IMR-90 (cell line): Measurements from ENCODE around the gene LDHB. TPM values are rescaled to one million over a fixed set of nuclear protein-coding genes. Genes with fewer than 3 reads are reported as not detected.

Source experiments
- ATAC-seq: fragments of 200-7000 bp; cut with Tn5 transposase; 2 replicates; pipeline ENCODE4 v1.9.1; 2020; ENCODE audit warnings: low read depth, mild to moderate bottlenecking, moderate library complexity
- BruUV-seq: library from RNA; stranded (reverse); fragments of 400-500 nt; replicated peaks from 2 replicates; lab custom pipeline; 2021; lab: Mats Ljungman, UMichigan
- CTCF ChIA-PET: fragments of 300-600 bp; formaldehyde crosslinking; extraction: SDS; loops from one replicate; lab custom pipeline; 2021; ENCODE audit warnings: antibody characterized with exemption; lab: Yijun Ruan, JAX
- POLR2A ChIA-PET: fragments of 300-600 bp; sonication (Branson Sonifier 250); formaldehyde crosslinking; loops from one replicate; lab custom pipeline; 2022; ENCODE audit warnings: antibody characterized with exemption; ENCODE audit not compliant: unreplicated experiment; lab: Charles Lee
- DNase-seq: peaks from one replicate; pipeline ENCODE4 v3.0.0; 2013
- H2AFZ ChIP-seq: replicated peaks from 2 replicates; pipeline ENCODE3; 2013; ENCODE audit warnings: low read length, mild to moderate bottlenecking; ENCODE audit not compliant: poor library complexity
- H2AK5ac ChIP-seq: 2 replicates; pipeline ENCODE4 v1.6.1; 2013; ENCODE audit warnings: low read depth, low read length, inconsistent platforms
- H2AK9ac ChIP-seq: replicated peaks from 2 replicates; pipeline ENCODE3; 2013; ENCODE audit warnings: mild to moderate bottlenecking, low read depth, low read length, moderate library complexity; ENCODE audit not compliant: poor library complexity
- H2BK120ac ChIP-seq: 2 replicates; pipeline ENCODE4 v1.6.1; 2013; ENCODE audit warnings: low read depth, low read length, inconsistent platforms
- H2BK15ac ChIP-seq: 3 replicates; pipeline ENCODE4 v1.6.1; 2013; ENCODE audit warnings: low read depth, low read length, inconsistent platforms
- H2BK20ac ChIP-seq: 2 replicates; pipeline ENCODE4 v1.6.1; 2013; ENCODE audit warnings: low read depth, mild to moderate bottlenecking, inconsistent platforms, low read length, moderate library complexity
- H2BK5ac ChIP-seq: 2 replicates; pipeline ENCODE4 v1.6.1; 2013; ENCODE audit warnings: mild to moderate bottlenecking, low read depth, low read length, inconsistent platforms; ENCODE audit not compliant: poor library complexity, severe bottlenecking
- H3K14ac ChIP-seq: replicated peaks from 2 replicates; pipeline ENCODE4 v1.6.1; 2013; ENCODE audit warnings: low read depth, low read length, inconsistent platforms
- H3K18ac ChIP-seq: 2 replicates; pipeline ENCODE4 v1.6.1; 2013; ENCODE audit warnings: low read depth, low read length, control low read depth
- H3K23ac ChIP-seq: 2 replicates; pipeline ENCODE4 v1.6.1; 2013; ENCODE audit warnings: low read depth, low read length, inconsistent platforms
- H3K27ac ChIP-seq: 2 replicates; pipeline ENCODE4 v1.5.1; 2013; ENCODE audit warnings: mild to moderate bottlenecking, control low read depth, low read length; ENCODE audit not compliant: insufficient read depth
- H3K27me3 ChIP-seq: 2 replicates; pipeline ENCODE4 v1.6.1; 2013; ENCODE audit warnings: low read length; ENCODE audit not compliant: control insufficient read depth, insufficient read depth
- H3K36me3 ChIP-seq: 2 replicates; pipeline ENCODE4 v1.6.1; 2013; ENCODE audit warnings: low read length, mixed read lengths; ENCODE audit not compliant: control insufficient read depth, insufficient read depth
- H3K4ac ChIP-seq: 2 replicates; pipeline ENCODE4 v1.6.1; 2013; ENCODE audit warnings: low read depth, low read length, inconsistent platforms
- H3K4me1 ChIP-seq: 2 replicates; pipeline ENCODE4 v1.6.1; 2013; ENCODE audit warnings: low read length, mixed read lengths; ENCODE audit not compliant: control insufficient read depth, insufficient read depth
- H3K4me2 ChIP-seq: 2 replicates; pipeline ENCODE4 v1.6.1; 2013; ENCODE audit warnings: low read depth, mild to moderate bottlenecking, control low read depth, low read length, moderate library complexity
- H3K4me3 ChIP-seq: 2 replicates; pipeline ENCODE4 v1.5.1; 2013; ENCODE audit warnings: low read depth, mild to moderate bottlenecking, control low read depth, low read length, moderate library complexity; ENCODE audit not compliant: insufficient read depth
- H3K56ac ChIP-seq: 2 replicates; pipeline ENCODE4 v1.6.1; 2013; ENCODE audit warnings: low read length, inconsistent platforms; ENCODE audit not compliant: insufficient read depth; ENCODE audit errors: extremely low read depth
- H3K79me1 ChIP-seq, 2 experiments: 2 replicates each; pipeline ENCODE4 v1.6.1; 2013; ENCODE audit warnings: low read length in 2 of 2, inconsistent platforms in 1 of 2, low read depth in 1 of 2
- H3K9ac ChIP-seq: 2 replicates; pipeline ENCODE4 v1.6.1; 2013; ENCODE audit warnings: low read depth, low read length, control low read depth
- H3K9me1 ChIP-seq: 2 replicates; pipeline ENCODE4 v1.6.1; 2013; ENCODE audit warnings: low read length, inconsistent platforms; ENCODE audit not compliant: insufficient read depth
- H3K9me3 ChIP-seq: 2 replicates; pipeline ENCODE4 v1.6.1; 2013; ENCODE audit warnings: low read length; ENCODE audit not compliant: control insufficient read depth, insufficient read depth
- H4K20me1 ChIP-seq: 2 replicates; pipeline ENCODE4 v1.6.1; 2013; ENCODE audit warnings: low read length, inconsistent platforms; ENCODE audit not compliant: insufficient read depth
- H4K5ac ChIP-seq: 2 replicates; pipeline ENCODE4 v1.6.1; 2013; ENCODE audit warnings: mild to moderate bottlenecking, low read depth, low read length, control low read depth
- H4K8ac ChIP-seq, 2 experiments: 2 replicates each; pipeline ENCODE4 v1.6.1; 2013; ENCODE audit warnings: low read depth in 2 of 2, low read length in 2 of 2, control low read depth in 1 of 2, inconsistent platforms in 1 of 2
- H4K91ac ChIP-seq: 2 replicates; pipeline ENCODE4 v1.6.1; 2013; ENCODE audit warnings: low read depth, low read length, inconsistent platforms; ENCODE audit not compliant: insufficient read depth
- BHLHE40 ChIP-seq: fragments of 150-350 bp; IDR thresholded peaks from 2 replicates; pipeline ENCODE4 v1.6.1; 2016; ENCODE audit warnings: mild to moderate bottlenecking, low read depth, low read length
- CEBPB ChIP-seq: IDR thresholded peaks from 2 replicates; pipeline ENCODE4 v1.6.1; 2012; ENCODE audit warnings: low read depth, low read length, improper control_type of control experiment
- CHD1 ChIP-seq: IDR thresholded peaks from 2 replicates; pipeline ENCODE4 v1.6.1; 2012; ENCODE audit warnings: low read depth, low read length, improper control_type of control experiment
- CTCF ChIP-seq: conservative IDR thresholded peaks from 2 replicates; pipeline ENCODE4 v1.5.1; 2012; ENCODE audit warnings: mild to moderate bottlenecking, low read depth, low read length, improper control_type of control experiment
- ELK1 ChIP-seq: fragments of 150-350 bp; IDR thresholded peaks from 2 replicates; pipeline ENCODE4 v1.6.1; 2016; ENCODE audit warnings: low read depth, mild to moderate bottlenecking, low read length, moderate library complexity, borderline replicate concordance
- FOS ChIP-seq: fragments of 150-350 bp; IDR thresholded peaks from 2 replicates; pipeline ENCODE4 v1.6.1; 2016; ENCODE audit warnings: low read depth, low read length
- MAFK ChIP-seq: IDR thresholded peaks from 2 replicates; pipeline ENCODE4 v1.6.1; 2012; ENCODE audit warnings: low read depth, low read length, improper control_type of control experiment
- MAZ ChIP-seq: IDR thresholded peaks from 2 replicates; pipeline ENCODE4 v1.6.1; 2012; ENCODE audit warnings: low read depth, mild to moderate bottlenecking, low read length, improper control_type of control experiment, moderate library complexity, borderline replicate concordance
- MXI1 ChIP-seq: IDR thresholded peaks from 2 replicates; pipeline ENCODE4 v1.6.1; 2012; ENCODE audit warnings: low read depth, mild to moderate bottlenecking, low read length, moderate library complexity, borderline replicate concordance
- NFE2L2 ChIP-seq: fragments of 150-350 bp; IDR thresholded peaks from 2 replicates; pipeline ENCODE4 v1.6.1; 2016; ENCODE audit warnings: low read depth, mild to moderate bottlenecking, low read length
- POLR2A ChIP-seq: IDR thresholded peaks from 2 replicates; pipeline ENCODE4 v1.6.1; 2012; ENCODE audit warnings: mild to moderate bottlenecking, low read depth, low read length
- RAD21 ChIP-seq: IDR thresholded peaks from 2 replicates; pipeline ENCODE4 v1.6.1; 2012; ENCODE audit warnings: low read length, improper control_type of control experiment
- RCOR1 ChIP-seq: IDR thresholded peaks from 2 replicates; pipeline ENCODE4 v1.6.1; 2012; ENCODE audit warnings: mild to moderate bottlenecking, low read length, improper control_type of control experiment; ENCODE audit not compliant: insufficient replicate concordance
- RFX5 ChIP-seq: IDR thresholded peaks from 2 replicates; pipeline ENCODE4 v1.8.0; 2012; ENCODE audit warnings: low read depth, mild to moderate bottlenecking, low read length, moderate library complexity
- SMC3 ChIP-seq: fragments of 150-350 bp; IDR thresholded peaks from 2 replicates; pipeline ENCODE4 v1.6.1; 2016; ENCODE audit warnings: low read depth, mild to moderate bottlenecking, antibody characterized with exemption, low read length, moderate library complexity
- USF2 ChIP-seq: fragments of 150-350 bp; IDR thresholded peaks from 2 replicates; pipeline ENCODE4 v1.6.1; 2017; ENCODE audit warnings: mild to moderate bottlenecking, antibody characterized with exemption, low read length, low read depth
- WGBS, 2 experiments: methylation state at CpG; one replicate each; pipeline versions ENCODE4 v1.1.5 to v1.1.7; 2013; ENCODE audit warnings: missing lambda C conversion rate in 2 of 2; ENCODE audit not compliant: insufficient read length in 1 of 2; ENCODE audit errors: extremely low coverage in 2 of 2; 5-methylcytosine and 5-hydroxymethylcytosine counted together
- dilution Hi-C: fragments of 300-500 bp; cut with HindIII; formaldehyde crosslinking; loops from one replicate; pipeline ENCODE4 v1.14.3; 2018; ENCODE audit warnings: low sequenced_read_pairs; ENCODE audit not compliant: unreplicated experiment
- in situ Hi-C: fragments of 300-500 bp; cut with MboI; formaldehyde crosslinking; loops from 3 replicates; pipeline ENCODE4 v1.14.3; 2019; ENCODE audit warnings: low sequenced_read_pairs, inconsistent platforms, mixed read lengths
- intact Hi-C: fragments of 100-400 bp; cut with micrococcal nuclease; formaldehyde crosslinking; loops from 2 replicates; pipeline ENCODE4 v1.10.0; 2022
- polyA plus RNA-seq, 3 experiments: library from polyadenylated mRNA; depleted of rRNA; stranded (reverse); fragments of >200 nt; gene quantifications; 2 replicates each; pipeline ENCODE4 v1.2.3, GENCODE V29; 2012; ENCODE audit warnings: low replicate concordance in 1 of 3
- total RNA-seq: library from RNA; depleted of rRNA; stranded (reverse); fragments of >200 nt; gene quantifications from 2 replicates; pipeline ENCODE4 v1.2.3, GENCODE V29; 2012

LDHB gene
- total and polyA plus RNA-seq, 2 of the 4 experiments (the other 2 are of a cell fraction), result 623 to 630 TPM

GRCh38 chr12:21644516-21644915 lies 13.1 kb downstream of the LDHB start:
- no peak overlapping the region for H2BK5ac ChIP-seq
- H3K4me3 ChIP-seq, result no peak overlapping the region
- in situ Hi-C loops (loop anchor here (10.0 kb wide), 1 partner anchor 140 kb away; the partner anchor contains the start of genes GOLT1B and RECQL), dilution Hi-C loops (no loop called here), intact Hi-C loops (no loop called here)
- no peak overlapping the region for H4K5ac ChIP-seq
- BruUV-seq, result no TSS peak
- H3K79me1 ChIP-seq, result peaks cover 17 to 29% of the 10 kb centered on the region in 2 experiments
- no peaks in the 10 kb centered on the region for H3K27me3 ChIP-seq
- H2BK20ac ChIP-seq, result no peak overlapping the region
- WGBS, 2 experiments, result no CpG with 5 or more reads among the region's 4 CpGs
- H3K4me2 ChIP-seq, result no peak overlapping the region
- ChIA-PET CTCF (no interaction called here), POLR2A (interaction anchor here (1.0 kb wide), 1 partner anchor 13 kb away, joined by 10 read pairs; no protein-coding TSS in a partner anchor)
- no peak overlapping the region for H3K18ac ChIP-seq
- no peaks in the 10 kb centered on the region for H3K9me3 ChIP-seq
- no peak overlapping the region for H4K8ac ChIP-seq
- H4K20me1 ChIP-seq, result no peaks in the 10 kb centered on the region
- TF ChIP-seq CTCF, result no peak
- TF ChIP-seq CHD1, result no peak
- no peak for TF ChIP-seq MAFK
- no peak for TF ChIP-seq SMC3
- TF ChIP-seq ELK1, result no peak
- no peak for TF ChIP-seq FOS
- no peak for TF ChIP-seq CEBPB
- TF ChIP-seq RCOR1, result no peak
- no peak for TF ChIP-seq MAZ
- no peak for TF ChIP-seq MXI1
- no peak for TF ChIP-seq POLR2A
- no peak for TF ChIP-seq RAD21
- no peak for TF ChIP-seq BHLHE40
- no peak for TF ChIP-seq RFX5
- no peak for TF ChIP-seq NFE2L2
- no peak for TF ChIP-seq USF2
- H2BK120ac ChIP-seq, result no peak overlapping the region
- no peaks in the 10 kb centered on the region for H3K9me1 ChIP-seq
- H2AK9ac ChIP-seq, result no peak overlapping the region
- H2AK5ac ChIP-seq, result no peak overlapping the region
- H2BK15ac ChIP-seq, result no peak overlapping the region
- H3K27ac ChIP-seq, result no peak overlapping the region
- no peak overlapping the region for H3K9ac ChIP-seq
- no peak overlapping the region for H3K14ac ChIP-seq
- H3K4ac ChIP-seq, result no peak overlapping the region
- H3K36me3 ChIP-seq, result peaks cover 45% of the 10 kb centered on the region
- ATAC-seq (no peak), DNase-seq (no peak)
- no peak overlapping the region for H3K23ac ChIP-seq
- no peak overlapping the region for H3K56ac ChIP-seq
- no peaks in the 10 kb centered on the region; the same call in none of the 2 replicates for H3K4me1 ChIP-seq
- no peak overlapping the region for H2AFZ ChIP-seq
- no peak overlapping the region for H4K91ac ChIP-seq
